ENCODE data around the gene SDF2L1. TPM values are rescaled to one million over a fixed set of nuclear protein-coding genes. Genes with fewer than 3 reads are reported as not detected.

SDF2L1 gene
- total and polyA plus RNA-seq, 2 donors (not counting 3 experiments of a cell fraction or from before 2014, with no cell fraction given), result 66.7 to 79.5 TPM

DNA sequence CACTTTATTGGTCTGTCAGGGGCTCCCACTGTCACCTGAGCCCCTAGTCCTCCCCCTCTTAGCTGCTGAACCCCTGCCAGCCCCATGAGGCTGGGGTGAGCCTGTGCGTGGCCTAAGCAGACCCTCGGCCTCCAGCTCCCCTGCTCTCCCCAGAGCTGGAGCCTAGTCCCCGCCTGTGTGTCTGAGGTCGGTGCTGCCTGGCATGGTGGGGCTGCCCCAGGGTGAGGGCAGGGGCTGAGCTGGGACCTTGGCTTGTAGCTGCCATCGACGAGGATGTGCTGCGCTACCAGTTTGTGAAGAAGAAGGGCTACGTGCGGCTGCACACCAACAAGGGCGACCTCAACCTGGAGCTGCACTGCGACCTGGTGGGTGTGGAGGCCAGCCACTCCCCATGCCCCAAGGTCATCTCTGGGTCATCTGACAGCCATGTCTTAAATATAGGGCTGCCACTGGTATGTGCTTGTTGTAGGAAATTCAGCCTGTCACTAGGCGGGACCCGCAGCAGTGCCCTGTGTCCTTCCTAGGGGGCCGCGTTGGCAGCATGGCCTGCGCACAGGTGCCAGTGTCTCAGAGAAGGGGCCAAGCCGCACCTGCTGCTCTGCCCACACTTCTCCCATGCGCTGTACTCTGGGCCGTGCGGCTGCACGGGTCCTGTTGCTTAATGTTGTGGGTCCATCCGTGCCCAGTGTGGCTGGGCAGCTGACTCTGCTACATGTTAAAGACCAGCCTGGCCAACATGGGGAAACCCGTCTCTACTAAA lies 44.7 kb downstream of the SDF2L1 start:
- Histone ChIP-seq H3K4me3 (replicated peaks in 1 of 3; ENCODE audit: insufficient read depth in 1 of 3, low read depth in 1 of 3, low read length in 3 of 3) (no peak overlapping the region), H3K9me1 (replicated peaks; ENCODE audit: control insufficient read depth, extremely low read depth, insufficient read depth, low read length) (no peaks in the 10 kb centered on the region), H3K36me3 (ENCODE audit: control insufficient read depth in 2 of 2, extremely low read depth in 1 of 2, insufficient read depth in 2 of 2, low read length in 2 of 2) (peaks cover 0 to 48% of the 10 kb centered on the region in 2 experiments), H2AFZ (ENCODE audit: low read depth, low read length) (no peak overlapping the region), H3K4me1 (ENCODE audit: control insufficient read depth, extremely low read depth, insufficient read depth, low read length) (no peaks in the 10 kb centered on the region), H3K79me2 (ENCODE audit: control insufficient read depth, insufficient read depth, low read length) (no peaks in the 10 kb centered on the region), H3K4me2 (ENCODE audit: insufficient read depth, low read length) (no peak overlapping the region), H3K27me3 (ENCODE audit: control insufficient read depth in 2 of 2, insufficient read depth in 2 of 2, low read length in 2 of 2) (no peaks in the 10 kb centered on the region), H3K9me3 (replicated peaks; ENCODE audit: control insufficient read depth, insufficient read depth, low read length) (no peaks in the 10 kb centered on the region), H4K20me1 (replicated peaks; ENCODE audit: control insufficient read depth, extremely low read depth, insufficient read depth, low read length) (no peaks in the 10 kb centered on the region), H3K9ac (replicated peaks; ENCODE audit: extremely low read depth, insufficient read depth, low read length) (no peak overlapping the region), H3K27ac (ENCODE audit: insufficient read depth, low read depth, low read length) (no peak overlapping the region)
- no peak for FAIRE-seq
- dilution Hi-C loops (cut with MboI; ENCODE audit: extremely low pct_ligation_motif_present, low sequenced_read_pairs), result no loop called here
- no TSS peak for BruUV-seq (replicated peaks)
- DNase-seq (ENCODE audit: low read depth, low spot score), result no peak
- TF ChIP-seq, protein P1, sequence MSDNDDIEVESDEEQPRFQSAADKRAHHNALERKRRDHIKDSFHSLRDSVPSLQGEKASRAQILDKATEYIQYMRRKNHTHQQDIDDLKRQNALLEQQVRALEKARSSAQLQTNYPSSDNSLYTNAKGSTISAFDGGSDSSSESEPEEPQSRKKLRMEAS (IDR thresholded peaks at IDR 0.05; ENCODE audit: insufficient read depth, insufficient read length), result no peak
- TF ChIP-seq JUN (IDR thresholded peaks at IDR 0.05; ENCODE audit: borderline replicate concordance, insufficient read depth, insufficient read length, low read depth) (no peak), GATA2 (IDR thresholded peaks at IDR 0.05; ENCODE audit: insufficient read depth, insufficient read length, low read depth, low read length) (no peak), FOS (IDR thresholded peaks at IDR 0.05; ENCODE audit: borderline replicate concordance, insufficient read depth, low read length) (no peak), POLR2A (IDR thresholded peaks at IDR 0.05; ENCODE audit: low read depth, low read length) (no peak)
- ChIA-PET POLR2A (no interaction called here), CTCF (no interaction called here)
- intact Hi-C loops (cut with micrococcal nuclease), result no loop called here

DNA sequence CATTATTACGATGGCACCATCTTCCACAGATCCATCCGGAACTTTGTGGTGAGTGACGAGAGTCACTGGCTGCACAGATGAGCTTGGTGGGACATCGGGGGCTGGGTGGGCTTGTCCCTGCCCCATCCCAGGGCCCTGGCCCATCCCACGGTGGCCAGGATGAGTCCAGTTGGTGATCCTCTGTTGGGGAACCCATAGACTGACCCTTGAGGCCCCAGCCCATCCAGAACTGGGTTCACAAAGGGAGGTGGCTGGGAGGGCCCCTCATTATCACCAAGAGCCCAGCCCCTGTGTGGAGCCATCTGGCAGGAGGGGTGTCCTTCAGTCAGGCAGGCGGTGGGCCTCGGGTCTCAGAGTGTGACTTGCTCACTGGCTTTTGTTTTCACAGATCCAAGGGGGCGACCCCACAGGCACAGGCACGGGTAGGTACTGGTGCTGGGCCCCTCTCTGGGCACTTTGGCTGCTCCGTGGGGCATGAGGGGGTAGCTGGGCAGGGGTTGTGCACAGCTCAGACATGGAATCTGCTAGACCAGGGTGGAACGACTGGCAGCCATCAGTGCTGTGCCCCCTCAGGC lies 45.7 kb downstream of the SDF2L1 start:
- H3K79me2 ChIP-seq (ENCODE audit: control insufficient read depth, insufficient read depth, low read length), result no peaks in the 10 kb centered on the region
- H3K27ac ChIP-seq (ENCODE audit: insufficient read depth, low read depth, low read length), result no peak overlapping the region
- H2AFZ ChIP-seq (ENCODE audit: low read depth, low read length), result no peak overlapping the region
- H3K4me2 ChIP-seq (ENCODE audit: insufficient read depth, low read length), result no peak overlapping the region
- ChIA-PET CTCF (no interaction called here), POLR2A (interaction anchor here (0.7 kb wide), 1 partner anchor 641 kb away, joined by 3 read pairs; no protein-coding TSS in a partner anchor)
- dilution Hi-C loops (cut with MboI; ENCODE audit: extremely low pct_ligation_motif_present, low sequenced_read_pairs), result no loop called here
- DNase-seq (ENCODE audit: low read depth, low spot score) (no peak), FAIRE-seq (no peak)
- no peaks in the 10 kb centered on the region for H3K9me1 ChIP-seq (replicated peaks; ENCODE audit: control insufficient read depth, extremely low read depth, insufficient read depth, low read length)
- H4K20me1 ChIP-seq (replicated peaks; ENCODE audit: control insufficient read depth, extremely low read depth, insufficient read depth, low read length), result no peaks in the 10 kb centered on the region
- intact Hi-C loops (cut with micrococcal nuclease), result no loop called here
- peaks cover 0 to 41% of the 10 kb centered on the region in 2 experiments for H3K36me3 ChIP-seq (ENCODE audit: control insufficient read depth in 2 of 2, extremely low read depth in 1 of 2, insufficient read depth in 2 of 2, low read length in 2 of 2)
- no TSS peak for BruUV-seq (replicated peaks)
- H3K9me3 ChIP-seq (replicated peaks; ENCODE audit: control insufficient read depth, insufficient read depth, low read length), result no peaks in the 10 kb centered on the region
- TF ChIP-seq GATA2 (IDR thresholded peaks at IDR 0.05; ENCODE audit: insufficient read depth, insufficient read length, low read depth, low read length) (no peak), MYC (IDR thresholded peaks at IDR 0.05; ENCODE audit: low read depth, low read length) (no peak), EZH2 (IDR thresholded peaks at IDR 0.05; ENCODE audit: borderline replicate concordance, low read depth, low read length, severe bottlenecking) (no peak), POLR2A (IDR thresholded peaks at IDR 0.05; ENCODE audit: low read depth, low read length) (no peak), JUN (IDR thresholded peaks at IDR 0.05; ENCODE audit: borderline replicate concordance, insufficient read depth, insufficient read length, low read depth) (no peak), FOS (IDR thresholded peaks at IDR 0.05; ENCODE audit: borderline replicate concordance, insufficient read depth, low read length) (no peak), POLR2AphosphoS5 (IDR thresholded peaks at IDR 0.05; ENCODE audit: insufficient read depth, low read depth, low read length) (no peak)
- TF ChIP-seq, protein P1 (IDR thresholded peaks at IDR 0.05; ENCODE audit: insufficient read depth, insufficient read length), result no peak
- TF ChIP-seq, protein P2, sequence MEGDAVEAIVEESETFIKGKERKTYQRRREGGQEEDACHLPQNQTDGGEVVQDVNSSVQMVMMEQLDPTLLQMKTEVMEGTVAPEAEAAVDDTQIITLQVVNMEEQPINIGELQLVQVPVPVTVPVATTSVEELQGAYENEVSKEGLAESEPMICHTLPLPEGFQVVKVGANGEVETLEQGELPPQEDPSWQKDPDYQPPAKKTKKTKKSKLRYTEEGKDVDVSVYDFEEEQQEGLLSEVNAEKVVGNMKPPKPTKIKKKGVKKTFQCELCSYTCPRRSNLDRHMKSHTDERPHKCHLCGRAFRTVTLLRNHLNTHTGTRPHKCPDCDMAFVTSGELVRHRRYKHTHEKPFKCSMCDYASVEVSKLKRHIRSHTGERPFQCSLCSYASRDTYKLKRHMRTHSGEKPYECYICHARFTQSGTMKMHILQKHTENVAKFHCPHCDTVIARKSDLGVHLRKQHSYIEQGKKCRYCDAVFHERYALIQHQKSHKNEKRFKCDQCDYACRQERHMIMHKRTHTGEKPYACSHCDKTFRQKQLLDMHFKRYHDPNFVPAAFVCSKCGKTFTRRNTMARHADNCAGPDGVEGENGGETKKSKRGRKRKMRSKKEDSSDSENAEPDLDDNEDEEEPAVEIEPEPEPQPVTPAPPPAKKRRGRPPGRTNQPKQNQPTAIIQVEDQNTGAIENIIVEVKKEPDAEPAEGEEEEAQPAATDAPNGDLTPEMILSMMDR (IDR thresholded peaks at IDR 0.05; ENCODE audit: extremely low read depth in 1 of 2, insufficient read depth in 1 of 2, low read depth in 1 of 2, low read length in 2 of 2), result no peak
- no peaks in the 10 kb centered on the region for H3K4me1 ChIP-seq (ENCODE audit: control insufficient read depth, extremely low read depth, insufficient read depth, low read length)
- no peak overlapping the region for H3K9ac ChIP-seq (replicated peaks; ENCODE audit: extremely low read depth, insufficient read depth, low read length)
- H3K27me3 ChIP-seq (ENCODE audit: control insufficient read depth in 2 of 2, insufficient read depth in 2 of 2, low read length in 2 of 2), result no peaks in the 10 kb centered on the region
- no peak overlapping the region for H3K4me3 ChIP-seq (replicated peaks in 1 of 3; ENCODE audit: insufficient read depth in 1 of 3, low read depth in 1 of 3, low read length in 3 of 3)
